ENCODE measurements around the gene CLEC4C.

CLEC4C gene

GRCh38 chr12:7719946-7720730 is 27.0 kb downstream of the CLEC4C start:
- DNase-seq = no peak

- peak; percentile 79 for DNase-seq
Measured at GRCh38 chr12:7716381-7716780, 30.8 kb downstream of the CLEC4C start.

GRCh38 chr12:7712841-7713442 is 34.2 kb downstream of the CLEC4C start:
- no peak for DNase-seq

- DNase-seq = no peak
Measured at GRCh38 chr12:7711133-7711532, 36.0 kb downstream of the CLEC4C start, which contains the start of gene DPPA3. TSS of gene DPPA3 (plus strand) at chr12:7711433. CDS start at chr12:7711571, 138 bp downstream.

- DNase-seq = no peak
Measured at GRCh38 chr12:7709969-7710675, 37.1 kb downstream of the CLEC4C start.

GRCh38 chr12:7705846-7706245 is 41.3 kb downstream of the CLEC4C start:
- DNase-seq = no peak

GRCh38 chr12:7695566-7696197 is 51.5 kb downstream of the CLEC4C start, which contains the start of gene GDF3:
TSS of gene GDF3 (minus strand) at chr12:7695775. CDS start at chr12:7695728, 47 bp downstream.
- DNase-seq = peak; percentile 56

- no peak for DNase-seq
Measured at GRCh38 chr12:7695237-7695560, 52.0 kb downstream of the CLEC4C start.

- DNase-seq = no peak
Measured at GRCh38 chr12:7694556-7695236, 52.5 kb downstream of the CLEC4C start.

GRCh38 chr12:7693793-7694192 is 53.4 kb downstream of the CLEC4C start:
- peak; percentile 57 for DNase-seq

- DNase-seq = no peak
Measured at GRCh38 chr12:7681535-7681934, 65.6 kb downstream of the CLEC4C start.

Measured in OCI-M1 (cell line).